HL-60/S4 treated with retinoic acid at 250 ng/mL for 4 days and 3 days (cell line): ENCODE measurements around the gene SORL1.
"Not testable (repeated sequence)": the region's sequence is repeated elsewhere in the genome, so short reads cannot be mapped to it uniquely, and the experiment has no call there.

ENCODE experiments used
- in situ Hi-C: fragments of 300-500 bp; cut with MboI; formaldehyde crosslinking; loops from 2 replicates; pipeline ENCODE4 v1.7.0; 2022; ENCODE audit warnings: low sequenced_read_pairs

The SORL1 gene

DNA sequence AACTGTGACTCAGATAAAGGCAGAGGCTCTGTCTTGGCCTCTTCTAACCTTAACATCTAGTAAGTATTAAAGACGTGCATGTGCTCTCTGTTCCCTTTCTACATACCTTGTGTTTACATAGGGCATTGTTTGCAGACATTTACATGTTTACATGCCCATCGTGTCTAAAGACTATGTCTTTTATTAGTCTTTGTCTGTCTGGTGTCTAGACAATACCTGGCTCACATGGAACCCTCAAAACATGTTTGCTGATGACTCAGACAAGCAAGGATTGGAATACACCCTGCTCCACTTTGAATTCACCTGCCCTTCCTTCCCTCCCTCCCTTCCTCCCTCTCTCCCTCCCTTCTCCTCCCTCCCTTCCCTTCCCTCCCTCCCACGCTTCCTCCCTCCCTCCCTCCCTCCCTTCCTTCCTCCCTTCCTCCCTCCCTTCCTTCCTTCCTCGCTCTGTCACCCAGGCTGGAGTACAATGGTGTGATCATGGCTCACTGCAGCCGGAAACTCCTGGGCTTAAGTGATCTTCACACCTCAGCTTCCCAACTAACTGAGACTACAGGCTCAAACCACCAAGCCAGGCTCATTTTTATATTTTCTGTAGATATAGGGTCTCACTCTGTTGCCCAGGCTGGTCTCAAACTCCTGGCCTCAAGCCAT, 24.4 kb downstream of the SORL1 start:
- in situ Hi-C loops = no loop called here

DNA sequence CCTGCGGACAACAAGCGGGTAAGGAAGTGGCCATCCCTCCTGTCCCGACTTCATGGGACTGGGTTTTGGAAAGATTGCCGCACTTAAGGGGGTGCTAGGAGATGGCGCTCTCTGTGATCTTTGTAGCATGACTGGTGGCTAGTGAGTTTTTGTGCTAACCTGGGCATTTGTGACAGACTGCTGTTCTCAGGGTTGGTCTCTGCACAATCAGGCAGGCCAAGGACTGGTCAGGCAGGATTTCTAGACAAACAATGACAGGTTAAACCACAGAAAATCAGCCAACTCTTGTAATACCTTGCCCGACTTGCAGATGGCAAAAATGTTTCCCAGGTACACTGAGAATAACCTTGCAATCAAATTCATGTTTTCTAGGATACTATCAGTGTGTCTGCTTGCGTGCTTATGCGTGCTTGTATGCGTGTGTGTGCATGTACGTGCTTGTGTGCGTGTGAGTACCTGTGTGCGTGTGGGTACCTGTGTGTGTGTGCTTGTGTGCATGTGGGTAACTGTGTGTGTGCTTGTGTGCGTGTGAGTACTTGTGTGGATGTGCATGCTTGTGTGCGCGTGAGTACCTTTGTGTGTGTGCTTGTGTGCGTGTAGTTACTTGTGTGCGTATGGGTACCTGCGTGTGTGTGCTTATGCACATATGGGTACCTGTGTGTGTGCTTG, 26.2 kb downstream of the SORL1 start:
- in situ Hi-C loops = no loop called here

GRCh38 chr11:121478895-121479697, 27.0 kb downstream of the SORL1 start:
- in situ Hi-C loops = no loop called here

DNA sequence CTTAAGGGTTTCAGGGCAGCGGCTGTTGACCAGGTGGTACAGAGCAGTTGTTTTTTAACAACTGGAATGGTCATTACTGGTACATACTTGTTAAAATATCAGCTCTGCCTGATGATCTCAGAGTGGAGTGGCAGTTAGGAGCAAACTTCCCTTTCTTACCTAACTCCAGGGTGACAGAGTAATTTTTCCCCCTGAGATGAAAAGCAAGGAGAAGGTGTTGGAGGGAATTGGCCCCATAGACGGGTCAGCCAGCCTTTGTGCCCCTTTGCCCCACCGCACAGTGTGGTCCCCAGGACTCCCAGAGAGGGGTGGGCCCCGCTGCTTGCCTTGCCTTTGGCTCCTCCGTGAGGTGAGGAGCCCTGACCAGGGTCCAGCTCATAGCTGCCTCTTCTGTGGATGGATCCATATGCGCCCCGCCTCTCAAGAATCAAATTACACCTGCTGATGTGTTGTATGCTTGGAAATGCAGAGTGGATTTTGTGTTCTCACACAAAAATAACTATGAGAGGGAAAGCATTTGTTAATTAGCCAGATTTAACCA, 27.7 kb downstream of the SORL1 start:
- in situ Hi-C loops = no loop called here

DNA sequence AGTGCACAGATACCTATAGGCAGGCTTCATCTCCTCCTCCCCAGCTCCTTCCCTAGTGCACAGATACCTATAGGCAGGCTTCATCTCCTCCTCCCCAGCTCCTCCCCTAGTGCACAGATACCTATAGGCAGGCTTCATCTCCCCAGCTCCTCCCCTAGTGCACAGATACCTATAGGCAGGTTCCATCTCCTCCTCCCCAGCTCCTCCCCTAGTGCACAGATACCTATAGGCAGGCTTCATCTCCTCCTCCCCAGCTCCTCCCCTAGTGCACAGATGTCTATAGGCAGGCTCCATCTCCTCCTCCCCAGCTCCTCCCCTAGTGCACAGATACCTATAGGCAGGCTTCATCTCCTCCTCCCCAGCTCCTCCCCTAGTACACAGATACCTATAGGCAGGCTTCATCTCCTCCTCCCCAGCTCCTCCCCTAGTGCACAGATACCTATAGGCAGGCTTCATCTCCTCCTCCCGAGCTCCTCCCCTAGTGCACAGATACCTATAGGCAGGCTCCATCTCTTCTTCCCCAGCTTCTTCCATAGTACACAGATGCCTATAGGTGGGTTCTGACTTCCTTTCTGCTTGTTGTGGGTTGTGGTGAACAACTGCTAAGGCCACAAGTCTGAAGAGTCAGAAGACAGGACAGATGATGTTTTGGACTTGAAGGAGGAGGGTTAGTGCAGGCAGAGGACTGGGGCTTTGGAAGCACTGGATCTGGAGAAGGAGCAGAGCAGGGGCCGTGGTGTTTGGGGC, 29.5 kb downstream of the SORL1 start:
- in situ Hi-C loops = not testable (repeated sequence)

- in situ Hi-C loops = no loop called here
Measured at GRCh38 chr11:121482231-121483129, 30.4 kb downstream of the SORL1 start.

DNA sequence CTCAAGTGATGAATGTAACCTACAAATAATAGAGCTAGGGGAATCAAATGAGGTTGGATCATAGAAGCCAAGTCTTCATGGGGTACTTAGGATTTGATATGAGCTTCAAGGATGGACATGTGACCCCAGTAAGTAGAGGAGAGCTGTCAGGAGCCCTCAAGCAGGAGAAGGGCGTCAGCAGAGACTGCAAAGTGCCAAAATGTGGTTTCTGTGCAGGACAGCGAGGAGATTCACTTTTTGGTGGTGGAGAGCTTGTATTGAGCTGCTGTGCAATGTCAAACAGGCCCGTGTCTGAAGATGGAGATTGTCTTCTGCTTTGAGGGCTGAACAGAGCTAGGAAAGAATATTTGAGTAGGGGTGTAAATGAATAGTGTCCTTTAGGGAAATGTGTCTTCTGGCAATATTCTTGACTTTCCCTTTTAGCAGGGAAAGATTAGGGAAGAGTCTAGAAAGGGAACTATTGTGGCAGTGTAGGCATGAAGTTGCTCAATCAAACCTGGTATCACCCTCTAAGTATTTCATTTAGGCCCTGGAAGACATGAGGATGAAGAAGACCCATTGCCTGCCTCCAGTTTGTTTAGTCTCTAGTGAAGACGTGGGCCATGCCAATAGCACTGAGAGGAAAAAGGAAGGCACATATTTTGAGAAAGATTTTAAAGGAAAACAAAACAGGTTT, 31.8 kb downstream of the SORL1 start:
- in situ Hi-C loops = no loop called here

DNA sequence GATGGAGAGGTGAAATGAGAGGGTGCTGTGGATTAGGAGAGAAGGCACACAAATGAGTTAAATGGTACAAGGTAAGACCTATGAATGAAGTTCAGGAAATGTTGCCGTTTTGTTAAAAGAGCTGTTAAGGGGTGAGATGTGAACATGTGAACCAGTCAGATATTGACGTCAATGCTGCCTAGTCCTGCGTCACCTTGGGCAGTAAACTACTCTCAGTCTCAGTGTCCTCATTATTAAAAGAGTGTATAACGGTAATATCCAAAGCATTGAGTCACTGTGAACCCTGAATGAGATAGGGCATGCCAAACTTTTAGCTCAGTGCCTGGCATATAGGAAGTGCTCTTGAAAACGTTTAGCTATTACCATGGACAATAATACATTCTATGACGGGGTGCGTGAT, 33.1 kb downstream of the SORL1 start:
- in situ Hi-C loops = no loop called here

DNA sequence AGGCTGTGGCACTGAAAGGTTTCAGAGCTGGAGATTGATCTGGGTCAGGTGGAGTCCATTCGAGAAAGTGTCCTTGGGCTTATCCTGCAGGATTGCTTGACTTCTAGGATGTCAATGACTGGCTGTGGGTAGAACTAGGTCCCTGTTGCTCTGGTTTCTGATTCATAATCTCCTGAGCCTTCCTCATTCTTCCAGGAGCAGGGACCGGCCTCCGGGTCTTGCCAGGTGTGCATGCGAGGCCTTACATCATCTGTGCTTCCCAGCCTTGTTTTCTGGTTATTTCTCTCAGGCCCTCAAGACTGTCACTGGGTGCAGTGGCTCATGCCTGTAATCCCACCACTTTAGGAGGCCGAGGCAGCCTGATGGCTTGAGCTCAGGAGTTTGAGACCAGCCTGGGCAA, 33.9 kb downstream of the SORL1 start:
- in situ Hi-C loops = no loop called here

GRCh38 chr11:121487191-121487590, 35.1 kb downstream of the SORL1 start:
- in situ Hi-C loops = no loop called here

DNA sequence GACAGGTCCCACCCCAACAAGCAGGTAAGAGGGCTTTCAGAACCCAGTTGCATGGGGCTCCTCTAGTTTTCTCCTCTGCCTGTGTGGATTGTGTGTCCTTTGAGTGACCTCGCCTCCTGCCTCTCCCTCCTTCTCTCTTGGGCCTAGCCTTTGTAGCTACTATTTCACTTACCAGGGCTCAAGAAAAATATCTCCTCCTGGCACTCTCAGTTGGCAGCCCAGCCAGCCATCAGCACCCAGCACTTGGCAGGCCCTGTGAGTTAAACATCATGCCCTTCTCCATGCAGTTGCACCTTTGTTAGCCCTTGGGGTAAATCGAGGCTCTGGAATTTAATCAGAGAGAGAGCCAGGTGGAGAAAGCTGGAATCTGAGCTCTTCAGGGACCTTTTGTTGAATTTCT, 36.1 kb downstream of the SORL1 start:
- in situ Hi-C loops = no loop called here

- in situ Hi-C loops = no loop called here
Measured at GRCh38 chr11:121488641-121489040, 36.5 kb downstream of the SORL1 start.

DNA sequence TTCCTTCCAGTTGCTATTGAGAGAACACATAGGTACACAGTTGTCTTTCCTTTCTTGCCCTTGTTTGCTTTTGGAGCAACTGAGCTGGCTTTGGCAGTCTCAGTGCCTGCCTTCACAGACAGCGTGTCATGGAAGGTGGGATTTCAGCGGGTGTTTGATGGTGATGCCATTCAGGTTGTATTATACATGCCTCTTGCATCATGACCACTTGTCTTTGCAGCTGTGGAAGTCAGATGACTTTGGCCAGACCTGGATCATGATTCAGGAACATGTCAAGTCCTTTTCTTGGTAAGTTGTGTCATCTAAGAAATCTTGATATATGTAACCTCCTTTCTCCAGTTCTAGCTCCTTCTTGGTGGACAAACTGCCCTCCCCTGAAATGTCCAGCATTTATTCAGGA, 37.7 kb downstream of the SORL1 start:
- in situ Hi-C loops = no loop called here

GRCh38 chr11:121494355-121495099, 42.4 kb downstream of the SORL1 start:
- in situ Hi-C loops = no loop called here

DNA sequence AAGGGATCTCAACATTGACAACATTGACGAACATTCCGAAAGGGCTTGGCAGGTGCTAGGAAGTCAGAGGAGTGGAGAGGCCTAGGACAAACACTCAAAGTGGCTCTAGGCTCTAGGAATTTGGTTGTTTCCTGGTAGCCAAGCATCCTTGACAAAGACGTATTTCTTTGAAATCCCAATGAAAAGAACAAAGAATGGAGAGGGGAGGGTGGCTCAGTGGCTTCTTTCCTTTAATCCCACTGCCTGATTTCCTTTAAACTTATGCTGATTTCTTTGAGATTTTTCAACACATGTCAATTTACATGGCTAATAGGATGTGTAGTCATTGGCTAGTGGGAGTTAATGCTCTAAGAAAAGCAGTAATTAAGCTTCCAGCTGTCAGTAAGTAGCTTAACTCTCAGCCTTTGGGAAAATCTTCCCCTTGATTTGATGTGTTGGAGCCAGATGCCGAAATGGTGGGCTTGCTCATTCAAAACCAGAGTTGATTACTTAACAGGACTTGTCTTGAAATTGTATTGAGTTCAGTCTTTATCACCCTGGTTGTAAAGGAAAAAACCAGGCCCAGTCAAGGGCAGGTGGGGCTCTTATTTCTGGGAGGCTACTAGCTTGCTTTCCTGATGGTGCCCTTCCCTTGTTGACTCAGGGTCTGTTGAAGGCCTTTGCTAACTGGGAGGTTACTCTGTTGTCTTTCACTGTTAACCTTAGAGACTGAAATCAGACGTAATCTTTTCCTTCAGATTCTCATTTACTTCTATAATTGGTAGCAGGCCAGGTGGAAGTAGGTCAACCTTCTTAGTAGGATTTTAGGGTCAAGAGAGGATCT, 45.3 kb downstream of the SORL1 start:
- in situ Hi-C loops = no loop called here

GRCh38 chr11:121499405-121499804, 47.3 kb downstream of the SORL1 start:
- in situ Hi-C loops = no loop called here

GRCh38 chr11:121500275-121500674, 48.2 kb downstream of the SORL1 start:
- in situ Hi-C loops = no loop called here

DNA sequence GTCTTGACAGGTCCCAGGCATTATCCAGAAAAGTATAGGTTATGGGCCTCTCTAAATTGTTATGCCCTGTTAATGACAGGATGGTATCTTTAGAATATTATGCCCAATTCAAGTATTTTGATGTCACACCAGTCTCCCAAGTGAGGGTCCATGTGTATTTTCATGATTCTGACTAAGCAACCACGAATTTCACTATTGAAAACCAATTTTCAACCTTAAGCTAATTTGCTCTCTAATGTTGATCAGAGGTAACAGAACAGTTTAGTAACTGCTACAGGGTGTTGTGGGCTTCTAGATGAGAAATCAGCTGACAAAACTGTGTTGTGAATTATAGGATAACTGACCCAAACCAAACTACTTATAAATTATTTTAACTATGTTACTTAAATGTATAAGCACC, 48.6 kb downstream of the SORL1 start:
- in situ Hi-C loops = no loop called here
